NT2/D1 (cell line): ENCODE results near the gene MIGA2.

ENCODE experiments used
- SUZ12 ChIP-seq: IDR thresholded peaks from 2 replicates; pipeline ENCODE4 v1.6.1; 2011; ENCODE audit not compliant: insufficient read length, insufficient read depth; ENCODE audit errors: extremely low read depth
- YY1 ChIP-seq: IDR thresholded peaks from 2 replicates; pipeline ENCODE4 v1.6.1; 2011; ENCODE audit not compliant: insufficient read length, insufficient read depth

- no peak for TF ChIP-seq YY1
- TF ChIP-seq SUZ12: no peak
These were observed 73.1 kb downstream of the MIGA2 start for GRCh38 chr9:129109537-129109903.
